Left lobe of liver (tissue), 2 donors: ENCODE measurements around the gene SMIM10L2A. TPM values are rescaled to one million over a fixed set of nuclear protein-coding genes. Genes with fewer than 3 reads are reported as not detected.
"Not testable (repeated sequence)": the region's sequence is repeated elsewhere in the genome, so short reads cannot be mapped to it uniquely, and the experiment has no call there.

Experiments used
- ATAC-seq: fragments of 200-7000 bp; cut with Tn5 transposase; one replicate; pipeline ENCODE4 v1.9.1; 2020; ENCODE audit warnings: mild to moderate bottlenecking, moderate library complexity
- DNase-seq: peaks from one replicate; pipeline ENCODE4 v3.0.0-alpha.2; 2020; ENCODE audit warnings: low spot score
- total RNA-seq: library from RNA; stranded (reverse); gene quantifications from one replicate; pipeline ENCODE4 v1.2.1, GENCODE V29; 2021
- donor health status: DM: no; HTN: no; CAD: no; lungs with moderate emphysema.
- donor health status: DM: no; HTN: yes; CAD: no.

SMIM10L2A gene
- total RNA-seq, result 0.10 TPM

DNA sequence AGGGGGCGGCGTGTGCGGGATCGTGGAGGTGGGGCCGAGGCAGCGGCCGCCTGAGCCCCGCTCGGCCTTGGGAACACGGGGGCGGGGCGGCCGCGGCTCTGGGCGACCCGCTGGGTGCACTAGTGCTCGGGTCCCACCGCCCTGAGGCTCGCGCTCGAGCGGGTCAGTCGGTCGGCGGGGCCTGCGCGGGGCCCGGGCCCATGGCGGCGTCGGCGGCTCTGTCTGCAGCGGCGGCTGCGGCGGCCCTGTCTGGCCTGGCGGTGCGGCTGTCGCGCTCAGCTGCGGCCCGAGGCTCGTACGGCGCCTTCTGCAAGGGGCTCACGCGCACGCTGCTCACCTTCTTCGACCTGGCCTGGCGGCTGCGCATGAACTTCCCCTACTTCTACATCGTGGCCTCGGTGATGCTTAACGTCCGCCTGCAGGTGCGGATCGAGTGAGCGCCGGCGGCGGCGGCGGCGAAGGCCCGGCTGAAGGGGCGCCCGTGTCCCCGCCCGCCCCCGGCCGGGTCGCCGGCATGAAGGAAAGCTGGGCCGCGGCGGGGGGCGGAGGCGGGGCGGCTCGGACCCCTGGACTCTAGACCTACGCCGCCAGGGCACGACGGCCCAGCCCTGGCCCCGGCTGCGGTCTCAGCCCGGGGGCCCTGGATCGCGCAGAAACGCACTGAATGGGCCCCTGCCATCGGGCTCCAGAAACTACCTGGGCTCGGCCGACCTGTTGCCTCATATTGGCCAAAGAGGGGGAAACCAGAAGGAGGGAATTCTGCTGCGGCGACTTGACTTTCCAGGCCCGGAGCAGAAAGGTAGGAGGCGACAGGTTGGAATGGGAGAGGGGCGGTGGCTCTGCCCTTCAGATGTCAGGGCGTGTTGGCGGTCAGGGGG, at the start of gene SMIM10L2A:
Gene SMIM10L2A (plus strand): TSS at position 13 of the 878 bp plus-strand sequence. CDS start 188 bp downstream, at position 201.
- DNase-seq (no peak), ATAC-seq (no peak)

DNA sequence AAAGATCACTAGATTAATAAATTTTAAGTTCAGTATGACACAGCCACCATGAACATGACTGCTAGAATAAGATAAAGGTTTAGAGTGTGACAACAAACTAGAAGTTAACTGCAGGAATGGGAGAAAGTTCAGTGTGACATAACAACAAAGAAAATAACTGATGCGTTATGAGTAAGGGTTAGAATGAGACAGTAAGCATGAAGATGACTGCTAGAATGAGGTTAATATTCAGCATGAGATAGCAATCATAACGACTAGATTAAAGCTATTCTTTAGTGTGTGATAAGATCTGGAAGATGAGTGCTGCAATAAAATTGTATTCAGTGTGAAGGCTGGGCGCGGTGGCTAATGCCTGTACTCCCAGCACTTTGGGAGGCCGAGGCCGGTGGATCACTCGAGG, 48.4 kb upstream of the SMIM10L2A start:
- ATAC-seq (no peak), DNase-seq (no peak)

DNA sequence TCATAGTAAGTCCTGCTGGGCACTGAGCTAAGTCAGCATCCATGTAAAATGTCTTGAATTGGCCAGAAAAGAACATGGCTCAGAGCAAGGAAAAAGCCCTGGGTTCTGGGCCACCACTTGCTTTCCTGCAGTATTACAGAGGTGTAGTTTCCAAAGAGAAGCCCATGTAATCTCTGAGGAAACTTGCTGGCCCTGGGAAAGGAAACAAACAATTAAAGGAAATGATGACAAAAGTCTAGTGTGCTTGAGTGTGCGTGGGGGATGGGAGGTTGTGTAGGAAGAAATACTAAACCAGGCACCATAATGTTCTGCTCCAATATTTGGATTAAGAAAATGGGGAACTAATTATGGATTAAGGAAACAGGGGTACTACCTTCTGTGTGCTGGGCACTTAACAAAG, 39.5 kb upstream of the SMIM10L2A start:
- DNase-seq (no peak), ATAC-seq (no peak)

DNA sequence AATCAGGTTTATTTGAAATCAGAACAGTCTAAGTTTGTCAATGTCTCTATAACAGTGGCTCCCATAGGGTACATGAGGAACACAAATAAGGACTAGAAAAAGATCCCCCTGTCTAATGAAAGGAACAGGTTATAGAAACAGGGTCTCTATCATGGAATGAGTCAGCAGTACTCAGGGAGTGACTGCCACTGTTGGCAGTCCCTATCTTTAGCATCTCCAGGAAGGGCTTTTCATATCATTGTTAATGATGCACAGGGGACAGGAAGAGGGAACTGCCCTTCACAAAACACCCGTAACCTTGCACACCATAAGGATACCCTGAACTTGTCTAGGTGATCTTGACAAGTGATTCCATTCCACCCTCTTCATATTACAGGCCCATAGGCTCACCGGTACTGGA, 38.5 kb upstream of the SMIM10L2A start:
- no peak for DNase-seq
- no peak for ATAC-seq

DNA sequence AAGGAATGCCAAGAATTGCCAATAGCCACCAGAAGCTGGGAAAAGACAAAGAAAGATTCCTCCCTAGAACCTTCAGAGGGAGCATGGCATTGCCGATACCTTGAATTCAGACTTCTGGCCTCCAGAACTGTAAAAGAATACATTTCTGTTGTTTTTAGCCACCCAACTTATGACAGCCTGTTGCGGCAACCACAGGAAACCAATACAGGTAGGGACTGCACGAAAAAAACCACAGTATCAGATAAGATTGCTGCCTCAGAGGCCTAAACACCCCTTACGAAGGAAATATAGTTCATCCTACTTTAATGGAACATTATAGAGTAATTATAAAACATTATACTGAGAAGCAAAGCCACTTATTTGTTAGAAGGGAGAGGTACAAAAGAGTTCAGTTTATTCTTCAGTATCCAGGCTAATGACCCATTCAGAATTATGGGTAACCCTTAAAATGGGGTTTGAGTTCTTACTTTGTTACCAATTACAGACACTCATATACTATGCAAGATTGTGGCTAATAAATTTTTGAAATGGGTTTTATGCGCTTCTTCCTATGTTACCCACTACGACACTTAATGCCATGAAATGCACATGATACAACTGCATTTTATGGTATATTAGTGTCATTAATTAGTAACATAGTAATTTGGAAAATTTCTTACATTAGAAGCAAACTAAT, 37.4 kb upstream of the SMIM10L2A start:
- DNase-seq (no peak), ATAC-seq (no peak)

DNA sequence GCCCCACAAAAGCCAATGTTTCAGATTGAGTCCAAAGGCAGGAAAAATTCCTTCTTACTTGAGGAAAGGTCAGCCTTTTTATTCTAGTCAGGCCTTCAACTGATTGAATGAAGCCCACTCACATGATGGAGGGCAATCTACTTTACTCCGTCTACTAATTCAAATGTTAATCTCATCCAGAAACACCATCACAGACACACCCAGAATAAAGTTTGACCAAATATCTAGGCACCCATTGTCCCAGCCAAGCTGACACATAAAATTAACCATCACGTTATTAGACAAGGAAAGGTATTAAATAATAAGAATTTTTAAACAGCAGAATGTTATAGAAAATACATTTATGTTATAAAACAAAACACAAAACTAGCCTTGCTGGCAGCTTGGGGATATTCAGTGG, 32.9 kb upstream of the SMIM10L2A start:
- DNase-seq (no peak), ATAC-seq (no peak)

DNA sequence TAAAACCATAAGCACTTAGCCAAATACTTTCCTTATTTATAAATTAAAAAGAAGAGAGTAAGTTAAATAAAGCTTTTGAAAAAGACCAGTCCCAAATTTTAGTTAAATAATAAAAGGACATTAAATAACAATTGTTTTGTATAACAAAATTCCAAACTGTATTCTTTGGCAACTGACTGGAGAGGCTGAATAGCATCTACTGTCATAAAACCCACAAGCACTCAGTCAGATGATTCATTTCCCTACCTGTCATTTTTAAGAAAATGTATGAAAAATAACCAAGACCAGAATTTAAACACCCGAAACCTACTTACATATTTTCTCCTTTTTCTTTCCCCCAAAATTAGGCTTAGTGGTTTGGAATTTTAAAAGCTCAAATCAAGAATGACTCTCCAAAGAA, 32.5 kb upstream of the SMIM10L2A start:
- no peak for ATAC-seq
- no peak for DNase-seq

DNA sequence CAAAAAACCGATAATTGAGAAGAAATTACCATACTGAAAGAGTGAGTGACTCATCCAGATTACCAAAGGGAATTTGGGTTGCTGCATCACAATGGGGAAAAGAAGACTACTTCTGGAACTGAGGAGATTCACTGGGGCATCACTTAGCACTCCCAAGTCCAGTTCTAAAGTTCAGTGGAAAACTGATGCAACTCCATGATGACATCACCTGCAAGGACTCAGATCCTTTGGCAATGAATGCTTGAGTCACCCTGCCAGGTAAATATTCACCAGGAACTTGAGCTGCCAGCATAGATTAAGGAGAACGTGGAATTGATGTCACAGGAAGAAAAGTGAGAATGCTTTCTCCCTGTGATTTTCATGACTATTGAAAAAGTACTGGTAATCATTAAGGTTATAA, 32.0 kb upstream of the SMIM10L2A start:
- ATAC-seq (no peak), DNase-seq (no peak)

DNA sequence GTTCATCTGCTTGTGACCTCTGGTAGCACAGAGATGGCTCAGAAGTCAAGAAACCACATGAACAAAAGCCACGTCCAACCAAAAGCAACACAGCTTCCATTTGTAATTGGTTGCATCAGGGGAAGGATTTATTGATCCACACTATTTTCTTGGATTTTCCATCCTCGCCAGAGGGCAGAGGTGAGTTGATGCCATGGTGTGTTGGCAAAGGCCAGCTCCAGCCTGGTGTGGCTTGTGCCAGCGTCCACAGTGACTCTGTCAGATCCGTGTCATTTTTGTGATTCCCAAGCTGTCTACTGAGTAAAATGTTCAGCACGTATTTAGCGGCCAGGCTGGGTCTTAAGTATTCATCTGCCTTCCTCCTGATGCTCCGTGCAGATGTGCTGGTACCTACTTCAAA, 30.0 kb upstream of the SMIM10L2A start:
- ATAC-seq, result peak; percentile 54

DNA sequence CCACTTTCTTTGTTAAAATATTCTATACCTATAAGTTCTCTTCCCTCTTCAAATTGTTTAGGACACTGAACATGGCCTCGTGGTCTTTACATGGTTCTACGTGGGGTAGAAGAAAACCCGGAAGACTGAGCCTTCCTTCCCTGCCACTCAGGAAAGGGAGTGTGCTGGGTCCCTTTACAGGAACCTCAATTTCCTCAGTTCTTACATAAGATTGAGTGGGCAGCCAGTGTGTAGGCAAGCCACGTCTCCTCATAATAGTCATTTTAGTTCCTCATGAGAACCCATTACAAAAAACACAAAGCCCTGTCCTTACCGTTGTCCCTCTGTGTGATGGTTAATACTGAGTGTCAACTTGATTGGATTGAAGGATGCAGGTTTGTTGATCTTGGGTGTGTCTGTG, 28.7 kb upstream of the SMIM10L2A start:
- ATAC-seq (no peak), DNase-seq (no peak)

More for the DNA sequence above, 30.0 kb upstream of the SMIM10L2A start:
- DNase-seq, result no peak

DNA sequence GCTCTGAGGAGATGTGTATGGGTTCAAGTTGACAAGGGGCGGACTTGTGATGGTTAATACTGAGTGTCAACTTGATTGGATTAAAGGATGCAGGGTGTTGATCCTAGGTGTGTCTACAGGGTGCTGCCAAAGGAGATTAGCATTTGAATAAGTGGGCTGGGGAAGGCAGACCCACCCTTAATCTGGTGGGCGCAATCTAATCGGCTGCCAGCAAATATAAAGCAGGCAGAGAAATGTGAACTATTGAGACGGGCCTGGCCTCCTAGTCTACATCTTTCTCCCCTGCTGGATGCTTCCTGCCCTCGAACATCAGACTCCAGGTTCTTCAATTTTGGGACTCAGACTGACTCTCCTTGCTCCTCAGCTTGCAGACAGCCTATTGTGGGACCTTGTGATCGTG, 26.7 kb upstream of the SMIM10L2A start:
- no peak for DNase-seq
- ATAC-seq, result no peak

DNA sequence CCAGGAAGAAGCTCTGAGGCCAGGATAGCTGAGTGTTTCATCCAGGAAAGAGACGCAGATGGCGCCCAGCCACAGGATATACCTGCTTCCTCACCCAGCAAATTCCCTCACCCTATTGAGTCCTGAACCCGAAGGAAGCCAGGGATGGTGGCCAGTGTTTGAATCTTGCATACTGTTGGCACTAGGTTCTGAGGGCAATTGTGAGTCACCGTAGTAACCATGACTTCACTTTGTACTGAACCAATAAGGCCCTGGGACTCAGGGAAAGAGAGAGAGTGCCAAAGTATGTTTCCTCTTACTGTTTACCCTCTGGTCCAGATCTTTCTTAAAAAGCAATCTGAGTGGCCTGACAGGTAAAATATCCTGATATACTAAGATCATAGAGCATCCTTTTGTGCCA, 25.6 kb upstream of the SMIM10L2A start:
- ATAC-seq (no peak), DNase-seq (no peak)

DNA sequence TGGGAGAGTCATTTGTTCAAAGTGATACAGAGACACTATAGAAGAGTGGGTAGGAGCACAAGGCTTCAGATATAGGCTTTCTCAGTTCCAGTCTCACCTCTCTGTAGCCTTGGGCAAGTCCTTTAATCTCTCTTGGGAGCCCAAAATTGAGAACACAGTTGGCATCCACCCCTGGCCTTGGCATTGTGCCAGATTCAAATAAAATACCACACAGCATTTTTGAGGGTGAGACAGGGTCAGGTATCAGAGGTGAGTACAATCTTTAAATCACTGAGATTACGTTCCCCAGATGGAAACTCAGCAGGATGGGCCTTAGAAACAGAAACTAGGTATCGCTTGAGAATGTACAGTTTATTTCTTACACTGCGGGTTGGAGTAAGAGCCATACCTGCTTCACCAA, 25.2 kb upstream of the SMIM10L2A start:
- ATAC-seq (no peak), DNase-seq (no peak)

DNA sequence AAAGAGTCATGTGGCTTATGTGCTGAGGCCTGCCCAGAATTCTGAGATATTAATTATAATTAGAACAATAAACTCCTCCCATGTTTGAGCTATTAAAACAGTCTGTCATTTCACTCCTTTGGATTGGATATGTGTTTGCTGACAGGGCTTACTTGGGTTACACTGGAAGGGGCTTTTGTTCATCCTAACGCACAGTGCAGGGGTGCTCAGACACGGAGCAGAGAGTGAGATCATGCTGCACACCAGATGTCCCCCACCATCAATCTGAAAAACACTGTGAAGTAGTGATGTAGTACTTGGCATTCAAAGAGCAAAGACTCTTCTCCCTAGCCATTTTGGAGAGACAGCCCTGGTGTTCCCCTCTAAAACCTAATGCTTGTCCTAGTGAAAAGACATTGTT, 24.1 kb upstream of the SMIM10L2A start:
- no peak for ATAC-seq
- no peak for DNase-seq

DNA sequence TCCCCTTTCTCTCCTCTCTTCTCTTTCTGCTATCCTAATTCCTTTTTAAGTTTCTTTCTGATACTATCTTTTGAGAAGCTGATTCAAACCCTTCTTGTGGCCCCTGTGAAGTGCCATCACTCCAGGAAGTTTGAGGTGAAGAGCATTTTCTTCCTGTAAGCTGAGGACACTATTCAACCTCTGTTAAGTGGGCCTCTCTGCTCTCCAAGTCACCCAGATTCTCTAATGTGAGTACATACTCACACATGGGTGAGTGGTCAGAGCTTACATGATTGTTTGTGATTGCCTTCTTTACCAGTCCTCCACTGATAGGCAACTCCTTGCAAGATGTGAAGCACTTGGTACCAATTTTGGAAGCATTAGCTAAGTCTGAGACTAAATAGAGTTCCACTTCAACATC, 18.4 kb upstream of the SMIM10L2A start:
- DNase-seq, result no peak
- ATAC-seq, result no peak

DNA sequence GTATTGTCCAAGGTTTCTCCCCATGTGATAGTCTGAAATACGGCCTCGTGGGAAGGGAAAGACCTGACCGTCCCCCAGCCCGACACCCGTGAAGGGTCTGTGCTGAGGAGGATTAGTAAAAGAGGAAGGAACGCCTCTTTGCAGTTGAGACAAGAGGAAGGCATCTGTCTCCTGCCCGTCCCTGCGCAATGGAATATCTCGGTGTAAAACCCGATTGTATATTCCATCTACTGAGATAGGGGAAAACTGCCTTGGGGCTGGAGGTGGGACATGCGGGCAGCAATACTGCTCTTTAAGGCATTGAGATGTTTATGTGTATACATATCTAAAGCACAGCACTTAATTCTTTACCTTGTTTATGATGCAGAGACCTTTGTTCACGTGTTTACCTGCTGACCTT, 15.3 kb upstream of the SMIM10L2A start:
- not testable (repeated sequence) for ATAC-seq, DNase-seq

DNA sequence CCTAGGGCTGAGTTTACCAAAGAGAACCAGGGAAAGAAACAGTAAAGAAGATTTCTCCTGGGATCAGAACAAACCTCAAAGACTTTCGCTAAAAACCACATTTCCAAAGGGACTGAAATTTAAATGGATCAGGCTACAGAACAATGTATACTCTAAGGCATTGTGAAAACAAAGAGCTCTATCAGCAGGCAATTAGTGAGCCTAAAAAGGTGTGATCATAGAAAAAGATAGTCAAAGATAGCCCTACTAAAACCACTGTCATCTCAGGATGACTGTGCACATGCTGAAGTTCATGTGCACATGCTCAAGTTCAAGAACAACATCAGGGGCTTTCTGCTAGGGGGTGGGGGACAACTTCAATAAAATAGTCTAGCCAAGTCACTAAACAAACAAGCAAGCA, 12.9 kb upstream of the SMIM10L2A start:
- DNase-seq (no peak), ATAC-seq (no peak)

DNA sequence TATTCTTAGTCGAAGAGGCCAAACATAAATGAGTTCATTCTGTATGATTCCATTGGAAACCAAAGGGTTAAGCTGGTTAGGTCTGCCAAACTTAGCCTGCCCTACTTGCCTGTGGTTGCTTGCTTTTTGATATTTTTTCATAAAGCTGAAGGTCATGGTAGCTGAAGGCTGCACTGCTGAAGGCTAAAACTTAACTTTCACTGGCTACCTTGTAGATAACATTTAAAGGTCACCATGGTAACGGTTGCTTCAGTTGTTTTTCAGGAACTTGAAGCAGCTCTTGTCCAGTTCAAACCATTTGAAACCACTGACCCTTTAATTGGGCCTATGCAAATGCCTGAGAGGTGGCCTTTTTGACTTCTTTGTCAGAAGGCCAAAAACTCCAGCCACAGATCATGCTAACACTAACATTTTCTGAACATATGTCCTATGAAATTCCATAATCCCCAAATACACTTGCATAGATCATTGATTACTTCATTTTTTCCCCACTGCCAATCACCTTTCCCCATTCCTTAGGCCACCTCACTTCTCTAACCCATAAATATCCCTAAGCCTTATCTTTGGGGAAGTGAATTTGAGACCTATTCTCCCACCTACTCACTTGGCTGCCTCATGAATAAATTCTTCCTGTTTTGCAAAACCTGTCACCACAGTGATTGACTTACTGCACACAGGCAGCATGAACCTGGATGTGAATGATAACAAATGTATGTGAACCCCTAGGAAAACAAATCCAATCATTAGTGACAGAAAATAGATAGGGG, 10.7 kb upstream of the SMIM10L2A start:
- no peak for ATAC-seq

DNA sequence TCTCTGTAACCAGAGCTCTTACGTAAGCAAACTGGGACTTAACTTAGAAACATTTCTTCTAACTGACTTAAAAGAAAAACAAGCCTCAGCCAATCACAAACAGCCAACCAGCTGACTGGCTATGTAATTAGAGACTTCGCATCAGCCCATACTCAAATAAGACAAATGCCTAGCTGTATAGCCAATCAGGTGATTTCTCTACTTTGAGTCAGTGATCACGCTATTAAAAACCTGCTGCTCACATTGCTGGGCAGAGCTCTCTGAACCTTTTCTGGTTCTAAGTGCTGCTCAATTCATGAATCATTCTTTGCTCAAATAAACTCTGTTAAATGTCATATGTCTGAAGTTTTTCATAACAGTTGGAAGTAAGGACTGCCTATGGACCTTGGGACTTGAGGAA, 9.9 kb upstream of the SMIM10L2A start:
- no peak for ATAC-seq
- DNase-seq, result no peak

More for the DNA sequence above, 10.7 kb upstream of the SMIM10L2A start:
- no peak for DNase-seq

DNA sequence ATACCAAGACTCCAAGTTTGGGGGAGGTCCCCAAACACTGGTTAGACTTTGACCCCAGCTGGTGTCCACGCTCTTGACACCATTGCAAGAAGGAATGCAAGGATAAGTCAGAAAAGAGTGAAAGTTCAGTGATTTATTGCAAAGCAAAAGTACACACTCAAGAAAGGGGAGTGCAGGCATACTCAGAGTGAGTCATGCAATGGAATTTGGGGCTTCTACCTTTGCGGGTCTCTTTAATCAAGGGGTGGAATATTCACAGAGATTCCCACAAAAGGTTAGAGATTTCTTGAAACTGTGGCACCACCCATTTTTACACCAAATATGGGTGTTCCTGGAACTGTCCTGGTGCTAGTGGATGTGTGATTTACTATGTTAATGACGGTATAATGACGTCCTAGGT, 5.2 kb upstream of the SMIM10L2A start:
- ATAC-seq, result no peak
- DNase-seq, result no peak

DNA sequence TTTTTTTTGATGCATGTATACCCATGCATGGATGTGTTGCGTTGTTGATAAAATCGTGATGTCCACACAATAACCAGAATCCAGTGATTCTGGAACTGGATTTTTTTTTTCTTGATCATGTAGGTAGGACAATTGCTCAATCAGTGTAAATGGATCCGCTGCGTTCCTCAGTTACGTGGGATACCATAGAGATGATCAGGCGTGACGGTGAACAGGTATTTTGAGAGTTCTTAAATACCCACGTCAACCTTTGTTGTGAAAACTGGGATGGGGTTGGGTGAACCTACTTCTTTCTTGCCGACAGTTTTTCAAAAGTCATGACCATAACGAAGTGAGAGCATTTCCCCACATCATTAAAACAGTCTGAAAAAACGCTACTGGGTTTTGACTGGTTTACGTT, 913 bp upstream of the SMIM10L2A start:
- ATAC-seq, result no peak
- no peak for DNase-seq

DNA sequence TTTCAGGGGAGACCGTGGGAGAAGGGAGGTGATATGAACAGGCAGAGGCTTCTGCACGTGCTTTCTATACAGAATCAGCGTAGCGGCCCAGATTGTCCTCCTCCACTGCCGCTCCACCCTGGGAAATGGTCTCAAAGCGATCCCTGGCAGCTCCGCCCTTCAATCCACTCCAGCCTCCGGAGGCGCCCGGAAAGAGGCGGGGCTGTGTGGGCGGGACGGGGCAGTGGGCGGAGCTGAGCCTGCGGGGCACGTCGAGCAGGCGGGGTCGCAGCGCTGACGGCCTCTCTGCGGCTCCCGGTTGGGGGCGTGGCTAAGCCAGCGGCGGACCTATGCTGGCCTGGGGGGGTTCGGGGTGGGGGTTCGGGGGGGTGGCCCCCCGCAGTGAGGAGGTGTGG, 210 bp upstream of the SMIM10L2A start:
- DNase-seq, result peak; percentile 76
- peak; percentile 96 for ATAC-seq
